Subcutaneous adipose tissue (tissue), 4 donors: ENCODE results near the gene MYO3B. TPM values are rescaled to one million over a fixed set of nuclear protein-coding genes. Genes with fewer than 3 reads are reported as not detected.

Experiments used
- total RNA-seq, 4 donors: library from RNA; depleted of rRNA; stranded (reverse); fragments of >200 nt; gene quantifications; one replicate each; pipeline ENCODE4 v1.1.0, GENCODE V29; 2016
- TF ChIP-seq, protein P1 (sequence below): fragments of 450-650 bp; IDR thresholded peaks from one replicate; pipeline ENCODE4 v1.5.1; 2016; ENCODE audit warnings: low read depth, mild to moderate bottlenecking, control low read depth, antibody characterized with exemption, moderate library complexity

Gene MYO3B
- total RNA-seq, 4 donors from 2014 or later = 0.17 TPM; not detected in 3

- TF ChIP-seq, protein P1, sequence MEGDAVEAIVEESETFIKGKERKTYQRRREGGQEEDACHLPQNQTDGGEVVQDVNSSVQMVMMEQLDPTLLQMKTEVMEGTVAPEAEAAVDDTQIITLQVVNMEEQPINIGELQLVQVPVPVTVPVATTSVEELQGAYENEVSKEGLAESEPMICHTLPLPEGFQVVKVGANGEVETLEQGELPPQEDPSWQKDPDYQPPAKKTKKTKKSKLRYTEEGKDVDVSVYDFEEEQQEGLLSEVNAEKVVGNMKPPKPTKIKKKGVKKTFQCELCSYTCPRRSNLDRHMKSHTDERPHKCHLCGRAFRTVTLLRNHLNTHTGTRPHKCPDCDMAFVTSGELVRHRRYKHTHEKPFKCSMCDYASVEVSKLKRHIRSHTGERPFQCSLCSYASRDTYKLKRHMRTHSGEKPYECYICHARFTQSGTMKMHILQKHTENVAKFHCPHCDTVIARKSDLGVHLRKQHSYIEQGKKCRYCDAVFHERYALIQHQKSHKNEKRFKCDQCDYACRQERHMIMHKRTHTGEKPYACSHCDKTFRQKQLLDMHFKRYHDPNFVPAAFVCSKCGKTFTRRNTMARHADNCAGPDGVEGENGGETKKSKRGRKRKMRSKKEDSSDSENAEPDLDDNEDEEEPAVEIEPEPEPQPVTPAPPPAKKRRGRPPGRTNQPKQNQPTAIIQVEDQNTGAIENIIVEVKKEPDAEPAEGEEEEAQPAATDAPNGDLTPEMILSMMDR = no peak
Measured at GRCh38 chr2:170365003-170365402, 187.1 kb downstream of the MYO3B start.

DNA sequence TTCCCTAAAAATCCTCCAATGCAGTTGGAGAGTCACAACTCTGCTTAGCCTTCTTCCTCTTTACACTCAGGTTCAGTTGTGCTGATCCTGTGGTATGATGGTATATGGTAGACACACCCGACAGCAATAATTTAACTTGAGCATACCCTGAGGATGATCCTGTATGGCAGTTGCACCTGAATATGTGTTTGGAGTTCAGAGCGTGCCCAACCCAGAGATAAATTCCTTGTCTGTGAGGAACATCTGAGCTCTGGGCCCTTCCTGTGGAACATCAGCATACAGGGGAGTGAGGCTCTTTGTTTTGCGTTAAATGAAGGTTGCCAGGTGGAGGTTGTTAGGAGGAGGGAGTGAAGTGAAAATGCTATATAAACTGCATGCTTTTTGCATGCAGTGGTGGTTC is 187.7 kb downstream of the MYO3B start:
- TF ChIP-seq, protein P1 = no peak

DNA sequence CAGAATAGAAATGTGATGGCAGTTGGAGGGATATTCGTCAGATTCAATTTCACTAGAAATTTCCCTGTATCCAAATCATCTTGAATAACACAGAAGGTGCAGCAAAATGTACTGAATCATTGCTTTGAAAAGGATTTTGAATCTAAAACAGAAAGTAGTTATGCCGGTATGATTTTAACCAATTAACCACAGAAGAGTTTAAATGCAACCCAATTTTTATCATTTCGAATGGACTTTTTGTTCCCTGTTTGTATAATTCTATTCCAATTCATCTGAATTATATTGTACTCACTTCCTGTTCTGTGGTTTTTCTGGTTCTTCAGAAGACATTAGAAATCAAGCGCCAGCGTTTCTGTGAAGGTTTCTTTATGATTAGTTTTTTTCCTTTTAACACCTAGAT is 190.4 kb downstream of the MYO3B start:
- TF ChIP-seq, protein P1 = no peak

- TF ChIP-seq, protein P1 = no peak
Measured at GRCh38 chr2:170369228-170369627, 191.3 kb downstream of the MYO3B start.

GRCh38 chr2:170369894-170370293 is 191.9 kb downstream of the MYO3B start:
- TF ChIP-seq, protein P1 = no peak

GRCh38 chr2:170371231-170371998 is 193.5 kb downstream of the MYO3B start:
- TF ChIP-seq, protein P1 = no peak

DNA sequence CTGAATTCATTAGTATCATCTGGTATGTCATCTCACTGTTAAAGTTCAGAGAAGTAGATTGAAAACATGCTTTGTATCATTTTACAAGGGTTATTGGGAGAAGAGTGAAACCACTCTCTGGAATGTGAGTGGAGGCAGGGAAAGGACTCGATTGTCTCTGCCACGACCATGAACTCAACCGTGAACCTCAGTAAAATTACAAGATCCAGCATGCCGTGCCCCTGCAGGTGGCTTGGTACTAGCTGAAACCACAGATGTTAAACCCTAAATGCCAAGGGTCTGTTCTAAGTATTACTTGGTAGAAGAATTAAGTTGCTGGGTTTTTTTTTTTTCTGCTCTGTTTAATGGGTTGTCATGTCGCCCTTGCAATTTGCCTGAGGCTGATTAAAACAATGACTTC is 197.2 kb downstream of the MYO3B start:
- TF ChIP-seq, protein P1 = no peak
